ENCODE results near the gene STMN3. TPM values are rescaled to one million over a fixed set of nuclear protein-coding genes. Genes with fewer than 3 reads are reported as not detected.
A peak's percentile ranks its signal among the peaks of the same experiment; 100 is the strongest.

Gene STMN3
- total and polyA plus RNA-seq, 10 of the 15 experiments (the other 5 are each of a cell fraction or from before 2014, with no cell fraction given): 0.09 to 3.6 (median 1.4) TPM; not detected in 1

DNA sequence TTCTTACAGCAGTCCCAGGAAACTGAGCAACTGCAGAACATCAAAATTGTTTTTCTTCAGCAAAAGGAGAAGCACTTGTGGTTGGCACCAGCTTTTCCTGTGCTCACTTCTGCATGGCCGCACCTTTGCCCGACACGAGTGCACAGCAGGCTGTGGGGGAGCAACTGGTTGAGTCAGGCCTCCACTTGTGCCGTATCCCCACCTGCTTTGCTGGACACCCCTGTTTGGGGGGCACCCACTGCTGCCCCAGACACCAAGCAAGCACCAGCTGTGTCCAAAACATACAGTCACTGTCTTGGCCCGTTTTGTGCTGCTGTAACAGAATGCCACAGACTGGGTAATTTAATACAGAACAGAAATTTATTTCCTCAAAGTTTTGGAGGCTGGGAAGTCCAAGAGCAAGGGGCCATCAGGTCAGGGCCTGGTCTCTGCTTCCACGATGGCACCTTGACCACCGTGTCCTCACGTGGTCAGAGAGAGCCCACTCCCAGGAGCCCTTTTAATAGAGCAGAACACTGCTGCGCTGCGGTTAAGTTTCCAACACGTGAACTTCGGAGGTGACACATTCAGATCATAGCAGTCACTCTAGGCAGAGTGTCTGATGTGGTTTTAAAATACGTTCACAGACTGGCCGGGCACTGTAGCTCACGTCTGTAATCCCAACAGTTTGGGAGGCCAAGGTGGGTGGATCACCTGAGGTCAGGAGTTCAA, 17.6 kb downstream of the STMN3 start (continued):
- TF ChIP-seq ZBTB11 (CRISPR knock-in tag; IDR thresholded peaks at IDR 0.05) (no peak), CBX3 (IDR thresholded peaks at IDR 0.05; ENCODE audit: borderline replicate concordance, low read depth) (no peak), YBX1 (IDR thresholded peaks at IDR 0.05) (no peak), RELA (IDR thresholded peaks at IDR 0.05; ENCODE audit: borderline replicate concordance, partially characterized antibody) (no peak), NFYB (IDR thresholded peaks at IDR 0.05; ENCODE audit: insufficient read depth, low read depth, low read length) (no peak), SMAD5 (IDR thresholded peaks at IDR 0.05; ENCODE audit: low read depth) (no peak), ESRRA (IDR thresholded peaks at IDR 0.05; ENCODE audit: low read length) (no peak), STAT1 (conservative IDR thresholded peaks at IDR 0.05) (0 out of 2 replicates have a peak, but pooled peaks have one; percentile 11), JUND (IDR thresholded peaks at IDR 0.05; ENCODE audit: low read depth, low read length) (no peak), RFX5 (IDR thresholded peaks at IDR 0.05; ENCODE audit: low read depth, low read length) (no peak), HDAC6 (IDR thresholded peaks at IDR 0.05; ENCODE audit: unreplicated experiment) (no peak), GABPA (IDR thresholded peaks at IDR 0.05; ENCODE audit: low read depth) (no peak), HDAC2 (IDR thresholded peaks at IDR 0.05) (no peak), SRF (IDR thresholded peaks at IDR 0.05; ENCODE audit: low read depth in 2 of 2, low read length in 2 of 2) (no peak), HCFC1 (IDR thresholded peaks at IDR 0.05; ENCODE audit: low read length) (no peak), TARDBP (IDR thresholded peaks at IDR 0.05; ENCODE audit: borderline replicate concordance) (no peak), SPI1 (IDR thresholded peaks at IDR 0.05; ENCODE audit: borderline replicate concordance, insufficient read depth, low read depth, low read length) (peak; percentile 34; the same call in 1 of the 2 replicates), ZNF274 (IDR thresholded peaks at IDR 0.05; ENCODE audit: insufficient read depth, insufficient read length) (no peak), YY1 (IDR thresholded peaks at IDR 0.05; ENCODE audit: low read depth, low read length) (no peak), KAT2A (conservative IDR thresholded peaks at IDR 0.05; ENCODE audit: control insufficient read depth, low read depth, low read length) (no peak)
- TF ChIP-seq, protein P1, sequence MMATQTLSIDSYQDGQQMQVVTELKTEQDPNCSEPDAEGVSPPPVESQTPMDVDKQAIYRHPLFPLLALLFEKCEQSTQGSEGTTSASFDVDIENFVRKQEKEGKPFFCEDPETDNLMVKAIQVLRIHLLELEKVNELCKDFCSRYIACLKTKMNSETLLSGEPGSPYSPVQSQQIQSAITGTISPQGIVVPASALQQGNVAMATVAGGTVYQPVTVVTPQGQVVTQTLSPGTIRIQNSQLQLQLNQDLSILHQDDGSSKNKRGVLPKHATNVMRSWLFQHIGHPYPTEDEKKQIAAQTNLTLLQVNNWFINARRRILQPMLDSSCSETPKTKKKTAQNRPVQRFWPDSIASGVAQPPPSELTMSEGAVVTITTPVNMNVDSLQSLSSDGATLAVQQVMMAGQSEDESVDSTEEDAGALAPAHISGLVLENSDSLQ (IDR thresholded peaks at IDR 0.05): peak; percentile 90
- TF ChIP-seq, protein P2, sequence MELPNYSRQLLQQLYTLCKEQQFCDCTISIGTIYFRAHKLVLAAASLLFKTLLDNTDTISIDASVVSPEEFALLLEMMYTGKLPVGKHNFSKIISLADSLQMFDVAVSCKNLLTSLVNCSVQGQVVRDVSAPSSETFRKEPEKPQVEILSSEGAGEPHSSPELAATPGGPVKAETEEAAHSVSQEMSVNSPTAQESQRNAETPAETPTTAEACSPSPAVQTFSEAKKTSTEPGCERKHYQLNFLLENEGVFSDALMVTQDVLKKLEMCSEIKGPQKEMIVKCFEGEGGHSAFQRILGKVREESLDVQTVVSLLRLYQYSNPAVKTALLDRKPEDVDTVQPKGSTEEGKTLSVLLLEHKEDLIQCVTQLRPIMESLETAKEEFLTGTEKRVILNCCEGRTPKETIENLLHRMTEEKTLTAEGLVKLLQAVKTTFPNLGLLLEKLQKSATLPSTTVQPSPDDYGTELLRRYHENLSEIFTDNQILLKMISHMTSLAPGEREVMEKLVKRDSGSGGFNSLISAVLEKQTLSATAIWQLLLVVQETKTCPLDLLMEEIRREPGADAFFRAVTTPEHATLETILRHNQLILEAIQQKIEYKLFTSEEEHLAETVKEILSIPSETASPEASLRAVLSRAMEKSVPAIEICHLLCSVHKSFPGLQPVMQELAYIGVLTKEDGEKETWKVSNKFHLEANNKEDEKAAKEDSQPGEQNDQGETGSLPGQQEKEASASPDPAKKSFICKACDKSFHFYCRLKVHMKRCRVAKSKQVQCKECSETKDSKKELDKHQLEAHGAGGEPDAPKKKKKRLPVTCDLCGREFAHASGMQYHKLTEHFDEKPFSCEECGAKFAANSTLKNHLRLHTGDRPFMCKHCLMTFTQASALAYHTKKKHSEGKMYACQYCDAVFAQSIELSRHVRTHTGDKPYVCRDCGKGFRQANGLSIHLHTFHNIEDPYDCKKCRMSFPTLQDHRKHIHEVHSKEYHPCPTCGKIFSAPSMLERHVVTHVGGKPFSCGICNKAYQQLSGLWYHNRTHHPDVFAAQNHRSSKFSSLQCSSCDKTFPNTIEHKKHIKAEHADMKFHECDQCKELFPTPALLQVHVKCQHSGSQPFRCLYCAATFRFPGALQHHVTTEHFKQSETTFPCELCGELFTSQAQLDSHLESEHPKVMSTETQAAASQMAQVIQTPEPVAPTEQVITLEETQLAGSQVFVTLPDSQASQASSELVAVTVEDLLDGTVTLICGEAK (IDR thresholded peaks at IDR 0.05; ENCODE audit: borderline replicate concordance): no peak
